Ectodermal cell (in vitro differentiated cells): ENCODE results near the gene CCDC18.

ENCODE experiments used
- H3K27ac ChIP-seq: 2 replicates; pipeline ENCODE4 v1.7.0; 2013; ENCODE audit warnings: mild to moderate bottlenecking, low read depth, low read length; ENCODE audit not compliant: insufficient read depth, poor library complexity, severe bottlenecking
- H3K27me3 ChIP-seq: 2 replicates; pipeline ENCODE4 v1.7.0; 2013; ENCODE audit warnings: mild to moderate bottlenecking, low read length; ENCODE audit not compliant: insufficient read depth, control insufficient read depth, poor library complexity, severe bottlenecking
- H3K36me3 ChIP-seq: one replicate; pipeline ENCODE4 v1.7.0; 2013; ENCODE audit warnings: low read length; ENCODE audit not compliant: control insufficient read depth, insufficient read depth
- H3K4me1 ChIP-seq: one replicate; pipeline ENCODE4 v1.7.0; 2013; ENCODE audit warnings: low read length; ENCODE audit not compliant: control insufficient read depth, insufficient read depth
- H3K4me3 ChIP-seq: 2 replicates; pipeline ENCODE4 v1.7.0; 2013; ENCODE audit warnings: low read depth, low read length, control low read depth; ENCODE audit not compliant: insufficient read depth
- H3K9me3 ChIP-seq: 2 replicates; pipeline ENCODE4 v1.7.0; 2013; ENCODE audit warnings: mild to moderate bottlenecking, low read length, moderate library complexity; ENCODE audit not compliant: control insufficient read depth
- WGBS, 2 experiments: methylation state at CpG; one replicate each; pipeline ENCODE4 v1.1.7; 2013; ENCODE audit warnings: missing lambda C conversion rate in 2 of 2; 5-methylcytosine and 5-hydroxymethylcytosine counted together

The CCDC18 gene

GRCh38 chr1:93288558-93288957, 108.0 kb downstream of the CCDC18 start:
- 85 to 93% methylated on average over 3 of the region's 3 CpGs for WGBS, 2 experiments
- Histone ChIP-seq H3K9me3 (peaks cover 3% of the 10 kb centered on the region), H3K27me3 (no peaks in the 10 kb centered on the region), H3K4me1 (no peaks in the 10 kb centered on the region), H3K4me3 (no peak overlapping the region), H3K27ac (no peak overlapping the region), H3K36me3 (peaks cover 13% of the 10 kb centered on the region)

DNA sequence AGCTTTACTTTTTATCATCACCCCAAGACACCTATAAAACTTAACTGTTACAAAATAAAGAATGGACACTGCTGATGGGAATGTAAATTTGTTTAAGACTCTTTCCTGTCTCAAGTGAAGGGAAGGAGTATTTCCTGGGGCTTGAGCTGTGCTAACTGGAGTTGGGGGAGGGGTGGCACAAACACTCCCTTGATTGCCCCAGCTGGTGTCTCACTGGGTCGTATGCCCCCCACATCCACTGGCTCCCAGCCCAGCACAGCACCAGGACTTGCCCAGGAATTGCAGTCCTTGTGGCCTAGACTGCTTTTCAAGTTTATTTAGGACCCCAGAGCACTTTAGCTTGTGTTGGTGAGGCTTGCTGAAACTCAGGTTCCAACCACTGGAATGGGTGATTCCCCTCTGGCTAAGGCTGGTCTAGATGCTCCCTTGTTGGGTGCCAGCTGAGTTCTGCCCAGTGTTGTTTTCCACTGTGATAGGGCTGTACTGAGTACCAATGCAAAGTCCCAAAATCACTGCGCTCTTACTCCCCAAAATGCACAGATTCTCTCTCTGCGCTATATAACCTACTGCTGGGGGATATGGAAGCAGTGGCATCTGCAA, 116.1 kb downstream of the CCDC18 start:
- no peaks in the 10 kb centered on the region for H3K36me3 ChIP-seq
- no peaks in the 10 kb centered on the region for H3K9me3 ChIP-seq
- 67 to 68% methylated on average over 3 of the region's 3 CpGs for WGBS, 2 experiments
- H3K27me3 ChIP-seq, result no peaks in the 10 kb centered on the region
- H3K4me3 ChIP-seq, result no peak overlapping the region
- peaks cover 3% of the 10 kb centered on the region for H3K4me1 ChIP-seq
- H3K27ac ChIP-seq, result no peak overlapping the region

DNA sequence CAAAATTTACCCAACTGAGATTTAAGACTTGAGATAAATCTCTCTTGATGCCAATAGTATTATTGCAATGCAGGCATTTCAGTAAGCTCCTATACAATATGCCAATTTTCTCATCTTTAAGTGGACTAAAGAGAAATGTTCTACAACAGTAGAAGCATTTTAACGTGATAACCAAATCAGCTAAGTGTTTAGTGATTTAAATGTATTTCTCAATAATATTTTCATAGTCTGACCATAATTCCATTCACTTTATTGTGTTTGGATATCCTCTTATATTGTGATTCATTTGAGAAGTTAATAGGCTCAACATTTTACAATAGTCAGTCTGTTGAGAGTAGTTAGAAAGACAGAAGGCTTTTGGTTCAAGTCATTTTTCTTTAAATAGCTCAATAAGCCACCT, 120.6 kb downstream of the CCDC18 start:
- no peaks in the 10 kb centered on the region for H3K9me3 ChIP-seq
- H3K27me3 ChIP-seq, result no peaks in the 10 kb centered on the region
- peaks cover 3% of the 10 kb centered on the region for H3K4me1 ChIP-seq
- no CpG with 5 or more reads among the region's 1 CpG for WGBS, 2 experiments
- H3K4me3 ChIP-seq, result no peak overlapping the region
- H3K36me3 ChIP-seq, result no peaks in the 10 kb centered on the region
- no peak overlapping the region for H3K27ac ChIP-seq

DNA sequence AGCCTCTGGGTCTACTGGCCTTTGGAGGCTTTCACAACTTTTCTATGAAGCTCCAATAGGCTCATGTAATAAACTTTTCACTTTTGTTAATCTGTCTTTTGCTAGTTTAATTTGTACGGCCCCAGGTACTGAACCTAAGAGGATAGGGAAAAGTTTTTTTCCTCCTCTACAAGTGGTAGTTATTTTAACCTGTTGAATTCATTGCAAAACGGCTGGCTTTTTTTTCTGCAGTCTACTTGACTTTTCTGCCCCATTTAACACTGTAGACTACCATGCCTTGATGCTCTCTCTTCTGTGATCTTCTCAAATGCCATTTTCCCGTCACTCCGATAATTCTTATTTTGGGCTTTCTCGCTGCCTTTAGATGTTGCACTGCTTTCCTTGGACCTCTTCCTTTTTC, 121.6 kb downstream of the CCDC18 start:
- H3K27ac ChIP-seq, result no peak overlapping the region
- 92% methylated on average over 5 of the region's 5 CpGs for WGBS, 2 experiments
- H3K9me3 ChIP-seq, result no peaks in the 10 kb centered on the region
- no peak overlapping the region for H3K4me3 ChIP-seq
- no peaks in the 10 kb centered on the region for H3K4me1 ChIP-seq
- H3K36me3 ChIP-seq, result no peaks in the 10 kb centered on the region
- H3K27me3 ChIP-seq, result no peaks in the 10 kb centered on the region

- 37 to 44% methylated on average over 2 of the region's 2 CpGs for WGBS, 2 experiments
- H3K27me3 ChIP-seq, result no peaks in the 10 kb centered on the region
- no peak overlapping the region for H3K27ac ChIP-seq
- no peaks in the 10 kb centered on the region for H3K4me1 ChIP-seq
- H3K4me3 ChIP-seq, result no peak overlapping the region
- no peaks in the 10 kb centered on the region for H3K9me3 ChIP-seq
- no peaks in the 10 kb centered on the region for H3K36me3 ChIP-seq
These were observed 124.2 kb downstream of the CCDC18 start for GRCh38 chr1:93304716-93305138.

DNA sequence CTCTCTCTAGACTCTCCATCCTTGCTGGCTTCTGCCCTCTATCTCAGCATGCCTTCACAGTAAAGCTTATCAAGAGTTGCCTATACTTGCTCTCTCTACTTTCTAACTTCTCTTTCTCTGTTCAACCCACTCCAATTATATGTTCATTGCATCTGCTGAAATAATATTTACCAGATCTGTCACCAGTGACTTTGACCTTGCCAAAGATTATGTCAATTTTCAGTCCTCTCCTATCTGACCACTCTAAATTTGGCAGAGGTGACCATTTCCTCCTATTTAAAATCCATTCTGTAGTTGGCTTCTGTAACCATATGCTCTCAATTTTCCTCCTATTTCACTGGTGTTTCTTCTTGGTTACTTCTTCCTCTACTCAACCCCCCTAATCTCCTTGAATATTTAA, 126.4 kb downstream of the CCDC18 start:
- H3K27me3 ChIP-seq, result no peaks in the 10 kb centered on the region
- H3K36me3 ChIP-seq, result no peaks in the 10 kb centered on the region
- H3K4me3 ChIP-seq, result no peak overlapping the region
- H3K27ac ChIP-seq, result no peak overlapping the region
- H3K4me1 ChIP-seq, result no peaks in the 10 kb centered on the region
- no peaks in the 10 kb centered on the region for H3K9me3 ChIP-seq

GRCh38 chr1:93313026-93313425, 132.5 kb downstream of the CCDC18 start:
- Histone ChIP-seq H3K27me3 (no peaks in the 10 kb centered on the region), H3K36me3 (no peaks in the 10 kb centered on the region), H3K4me3 (no peak overlapping the region), H3K27ac (no peak overlapping the region), H3K9me3 (no peaks in the 10 kb centered on the region), H3K4me1 (no peaks in the 10 kb centered on the region)
- WGBS, 2 experiments, result 87 to 90% methylated on average over 4 of the region's 4 CpGs

DNA sequence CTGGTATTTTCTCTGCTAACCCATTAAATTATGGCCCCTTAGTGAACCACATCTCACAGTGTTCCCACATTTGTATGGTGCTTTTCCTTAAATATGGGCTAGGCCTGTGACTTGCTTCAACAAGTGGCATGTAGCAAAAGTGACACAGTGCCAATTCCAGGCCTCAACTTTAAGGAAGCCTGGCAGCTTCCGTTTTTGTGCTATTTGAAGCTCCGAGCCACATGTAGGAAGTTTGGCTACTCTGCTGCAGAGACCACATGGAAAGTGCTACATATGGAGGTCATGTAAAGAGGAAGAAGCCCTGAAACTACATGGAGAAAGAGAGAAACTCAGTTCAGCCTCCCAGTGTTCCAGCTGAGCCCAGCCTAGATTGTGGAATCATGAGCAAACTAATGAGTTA, 136.7 kb downstream of the CCDC18 start:
- H3K4me3 ChIP-seq, result no peak overlapping the region
- 93 to 96% methylated on average over 2 of the region's 2 CpGs for WGBS, 2 experiments
- no peaks in the 10 kb centered on the region for H3K36me3 ChIP-seq
- no peak overlapping the region for H3K27ac ChIP-seq
- H3K27me3 ChIP-seq, result no peaks in the 10 kb centered on the region
- no peaks in the 10 kb centered on the region for H3K4me1 ChIP-seq
- peaks cover 3% of the 10 kb centered on the region for H3K9me3 ChIP-seq

- Histone ChIP-seq H3K4me1 (no peaks in the 10 kb centered on the region), H3K36me3 (no peaks in the 10 kb centered on the region), H3K9me3 (peaks cover 3% of the 10 kb centered on the region), H3K27me3 (no peaks in the 10 kb centered on the region), H3K4me3 (no peak overlapping the region), H3K27ac (no peak overlapping the region)
- 95 to 97% methylated on average over 2 of the region's 2 CpGs for WGBS, 2 experiments
These were observed 137.4 kb downstream of the CCDC18 start for GRCh38 chr1:93317943-93318342.

GRCh38 chr1:93321720-93322119, 141.2 kb downstream of the CCDC18 start:
- no peaks in the 10 kb centered on the region for H3K36me3 ChIP-seq
- peaks cover 3% of the 10 kb centered on the region for H3K9me3 ChIP-seq
- no peak overlapping the region for H3K4me3 ChIP-seq
- no peak overlapping the region for H3K27ac ChIP-seq
- 87 to 100% methylated on average over 1 of the region's 1 CpG for WGBS, 2 experiments
- H3K27me3 ChIP-seq, result no peaks in the 10 kb centered on the region
- H3K4me1 ChIP-seq, result no peaks in the 10 kb centered on the region

DNA sequence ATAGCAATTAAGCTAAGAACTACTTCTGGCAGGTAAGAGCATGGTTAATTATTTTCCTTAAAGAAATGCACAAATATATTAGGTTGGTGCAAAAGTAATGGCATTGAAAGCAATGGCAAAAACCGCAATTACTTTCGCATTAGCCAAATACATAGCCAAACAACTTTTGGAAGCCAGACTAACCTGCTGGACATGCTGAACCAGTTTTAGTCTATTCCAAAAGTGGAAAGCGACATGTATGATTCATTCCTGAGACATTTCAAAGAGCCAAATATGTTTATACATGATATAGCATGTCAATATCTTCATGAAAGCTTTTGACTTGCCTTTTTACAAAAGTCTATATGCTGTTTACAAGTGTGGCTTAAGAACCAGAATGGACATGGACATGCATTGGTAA, 141.8 kb downstream of the CCDC18 start:
- H3K27me3 ChIP-seq, result no peaks in the 10 kb centered on the region
- WGBS, 2 experiments, result 94 to 100% methylated on average over 3 of the region's 3 CpGs
- H3K27ac ChIP-seq, result no peak overlapping the region
- H3K9me3 ChIP-seq, result peaks cover 3% of the 10 kb centered on the region
- H3K36me3 ChIP-seq, result no peaks in the 10 kb centered on the region
- H3K4me1 ChIP-seq, result no peaks in the 10 kb centered on the region
- H3K4me3 ChIP-seq, result no peak overlapping the region
